HCT116 (cell line): ENCODE measurements around the gene RPL29. TPM values are rescaled to one million over a fixed set of nuclear protein-coding genes. Genes with fewer than 3 reads are reported as not detected.

Experiments
- ATAC-seq: fragments of 200-7000 bp; cut with Tn5 transposase; 2 replicates; pipeline ENCODE4 v1.9.1; 2020; ENCODE audit warnings: mild to moderate bottlenecking, moderate library complexity
- BruUV-seq: library from RNA; stranded (reverse); fragments of 400-500 nt; replicated peaks from 2 replicates; lab custom pipeline; 2021; lab: Mats Ljungman, UMichigan
- CTCF ChIA-PET: fragments of 300-600 bp; sonication (Branson Sonifier 250); formaldehyde crosslinking; loops from one replicate; lab custom pipeline; 2021; ENCODE audit warnings: antibody characterized with exemption; lab: Charles Lee
- POLR2A ChIA-PET: fragments of 300-600, 350-600 bp; sonication (Branson Sonifier 250); formaldehyde crosslinking; loops from one replicate; lab custom pipeline; 2021; ENCODE audit warnings: antibody characterized with exemption; lab: Charles Lee
- RAD21 ChIA-PET, 2 experiments: fragments of 300-600 bp; sonication (Branson Sonifier 250); formaldehyde crosslinking; loops; one replicate each; lab custom pipeline; 2023; ENCODE audit warnings: low total read pairs in 2 of 2; ENCODE audit not compliant: uncharacterized antibody in 2 of 2, unreplicated experiment in 2 of 2, low non-redundant PET in 1 of 2; lab: Charles Lee
- DNase-seq: peaks from one replicate; pipeline ENCODE4 v3.0.0-alpha.2; 2010; ENCODE audit warnings: low read depth, low spot score
- H2AFZ ChIP-seq: fragments of 200-600 bp; shearing (Covaris generic), sonication (generic); 2 replicates; pipeline ENCODE4 v1.6.1; 2017; ENCODE audit warnings: low read depth, mixed run types, mixed read lengths, antibody characterized with exemption, low read length; ENCODE audit not compliant: poor library complexity, severe bottlenecking
- H3K27ac ChIP-seq: 2 replicates; pipeline ENCODE4 v1.5.1; 2012; ENCODE audit warnings: low read depth, low read length
- H3K27me3 ChIP-seq: fragments of 200-600 bp; sonication (generic); 2 replicates; pipeline ENCODE4 v1.6.1; 2016; ENCODE audit warnings: mixed run types, low read length, mixed read lengths; ENCODE audit not compliant: insufficient read depth
- H3K36me3 ChIP-seq, 2 experiments: fragments of 200-500 bp in 1 of 2; fragments of 200-600 bp in 1 of 2; sonication (Bioruptor generic) in 1 of 2; sonication (generic) in 1 of 2; 2 replicates each; pipeline versions ENCODE4 v1.5.1 to v1.6.1; 2014 to 2016; ENCODE audit warnings: low read length in 2 of 2, inconsistent platforms in 1 of 2, mixed read lengths in 1 of 2, mixed run types in 1 of 2; ENCODE audit not compliant: insufficient read depth in 2 of 2, control insufficient read depth in 1 of 2
- H3K4me1 ChIP-seq, 2 experiments: fragments of 200-600 bp in 1 of 2; sonication (generic) in 1 of 2; 2 replicates each; pipeline versions ENCODE4 v1.5.1 to v1.6.1; 2012 to 2017; ENCODE audit warnings: low read length in 2 of 2, inconsistent platforms in 1 of 2, mild to moderate bottlenecking in 1 of 2, mixed read lengths in 1 of 2, mixed run types in 1 of 2, moderate library complexity in 1 of 2; ENCODE audit not compliant: insufficient read depth in 2 of 2, control insufficient read depth in 1 of 2
- H3K4me2 ChIP-seq: fragments of 200-600 bp; sonication (generic); 2 replicates; pipeline ENCODE4 v1.6.1; 2017; ENCODE audit warnings: mixed run types, low read length, mixed read lengths
- H3K4me3 ChIP-seq, 2 experiments: fragments of 200-600 bp in 1 of 2; sonication (generic) in 1 of 2; replicated peaks in 1 of 2; 2 replicates each; pipeline ENCODE4 v1.5.1; 2011 to 2016; ENCODE audit warnings: low read length in 2 of 2, control low read depth in 1 of 2, low read depth in 1 of 2, mild to moderate bottlenecking in 1 of 2, mixed read lengths in 1 of 2, mixed run types in 1 of 2
- H3K79me2 ChIP-seq: fragments of 200-600 bp; sonication (generic); 2 replicates; pipeline ENCODE4 v1.6.1; 2017; ENCODE audit warnings: mild to moderate bottlenecking, mixed run types, low read length, moderate library complexity, mixed read lengths; ENCODE audit not compliant: insufficient read depth
- H3K9ac ChIP-seq: fragments of 200-600 bp; sonication (generic); 2 replicates; pipeline ENCODE4 v1.6.1; 2016; ENCODE audit warnings: low read length, mixed read lengths
- H3K9me2 ChIP-seq: fragments of 200-600 bp; sonication (generic), shearing (Covaris generic); 2 replicates; pipeline ENCODE4 v1.6.1; 2017; ENCODE audit warnings: mixed run types, mild to moderate bottlenecking, moderate library complexity; ENCODE audit not compliant: insufficient read depth
- H3K9me3 ChIP-seq, 2 experiments: fragments of 200-500 bp in 1 of 2; fragments of 200-600 bp in 1 of 2; sonication (Bioruptor generic) in 1 of 2; sonication (generic) in 1 of 2; 2 replicates each; pipeline ENCODE4 v1.6.1; 2014 to 2017; ENCODE audit warnings: low read length in 2 of 2, mixed read lengths in 2 of 2, inconsistent platforms in 1 of 2, low read depth in 1 of 2, mild to moderate bottlenecking in 1 of 2, mixed run types in 1 of 2, moderate library complexity in 1 of 2; ENCODE audit not compliant: control insufficient read depth in 1 of 2, insufficient read depth in 1 of 2
- H4K20me1 ChIP-seq: fragments of 200-600 bp; sonication (generic), shearing (Covaris generic); 2 replicates; pipeline ENCODE4 v1.6.1; 2017; ENCODE audit warnings: mixed run types, mild to moderate bottlenecking, moderate library complexity; ENCODE audit not compliant: insufficient read depth
- ATF3 ChIP-seq: IDR thresholded peaks from 2 replicates; pipeline ENCODE4 v1.6.1; 2012
- CBX3 ChIP-seq: IDR thresholded peaks from 2 replicates; pipeline ENCODE4 v1.6.1; 2012; ENCODE audit warnings: low read depth
- CEBPB ChIP-seq: IDR thresholded peaks from 2 replicates; pipeline ENCODE4 v1.6.1; 2012; ENCODE audit warnings: low read depth
- CTCF ChIP-seq, 3 experiments: fragments of 200-600 bp in 1 of 3; sonication (generic) in 1 of 3; IDR thresholded peaks in 2 of 3; conservative IDR thresholded peaks in 1 of 3; 2 replicates each; pipeline ENCODE4 v1.5.1; 2012 to 2017; ENCODE audit warnings: low read depth in 2 of 3, low read length in 2 of 3, antibody characterized with exemption in 1 of 3, borderline replicate concordance in 1 of 3, control low read depth in 1 of 3, mild to moderate bottlenecking in 1 of 3, mixed read lengths in 1 of 3, mixed run types in 1 of 3, moderate library complexity in 1 of 3; ENCODE audit not compliant: insufficient read depth in 1 of 3
- ELF1 ChIP-seq: IDR thresholded peaks from 2 replicates; pipeline ENCODE4 v1.6.1; 2012; ENCODE audit warnings: low read depth, borderline replicate concordance
- FOSL1 ChIP-seq: IDR thresholded peaks from 2 replicates; pipeline ENCODE4 v1.6.1; 2012; ENCODE audit warnings: low read depth
- POLR2A ChIP-seq: IDR thresholded peaks from 2 replicates; pipeline ENCODE4 v1.7.0; 2011; ENCODE audit warnings: borderline replicate concordance; ENCODE audit not compliant: insufficient read depth, insufficient read length; ENCODE audit errors: extremely low read depth
- POLR2AphosphoS5 ChIP-seq: IDR thresholded peaks from 2 replicates; pipeline ENCODE4 v1.6.1; 2011; ENCODE audit warnings: mild to moderate bottlenecking, low read depth, low read length, moderate library complexity
- SP1 ChIP-seq: IDR thresholded peaks from 2 replicates; pipeline ENCODE4 v1.6.1; 2012; ENCODE audit warnings: low read depth
- TCF7L2 ChIP-seq: IDR thresholded peaks from 2 replicates; pipeline ENCODE4 v1.7.0; 2011; ENCODE audit warnings: borderline replicate concordance, inconsistent platforms; ENCODE audit not compliant: insufficient read depth, insufficient read length; ENCODE audit errors: extremely low read depth
- ZFX ChIP-seq: fragments of 450-650 bp; IDR thresholded peaks from 2 replicates; pipeline ENCODE4 v1.6.1; 2017
- ZNF274 ChIP-seq: fragments of 200-500 bp; sonication (Bioruptor generic); IDR thresholded peaks from 2 replicates; pipeline ENCODE4 v1.6.1; 2014; ENCODE audit warnings: mild to moderate bottlenecking, low read depth, low read length, inconsistent platforms
- intact Hi-C: fragments of 100-400 bp; cut with micrococcal nuclease; formaldehyde crosslinking; loops from 2 replicates; pipeline ENCODE4 v1.10.0; 2022
- total RNA-seq: library from RNA; stranded (reverse); gene quantifications from one replicate; pipeline ENCODE4 v1.2.1, GENCODE V29; 2021; ENCODE audit not compliant: unreplicated experiment
- TF ChIP-seq, protein P1 (sequence below): IDR thresholded peaks from 2 replicates; pipeline ENCODE4 v1.6.1; 2012; ENCODE audit warnings: low read depth

Gene RPL29
- total RNA-seq, 1 experiment from 2014 or later = 1,880 TPM

- DNase-seq (no peak), ATAC-seq (no peak)
- no peaks in the 10 kb centered on the region for H3K4me1 ChIP-seq
- no peak overlapping the region for H2AFZ ChIP-seq
- H3K36me3 ChIP-seq = 0 out of 4 replicates have a peak, but pooled peaks cover 0 to 3% of the 10 kb centered on the region in 2 experiments
- H3K4me2 ChIP-seq = no peak overlapping the region
- no peak for TF ChIP-seq POLR2A
- no peak for TF ChIP-seq ZFX
- TF ChIP-seq CBX3 = no peak
- no peak for TF ChIP-seq ELF1
- TF ChIP-seq CTCF (IDR thresholded peaks at IDR 0.05 in 2 of 3, conservative IDR thresholded peaks at IDR 0.05 in 1 of 3; ENCODE audit: borderline replicate concordance in 1 of 3, insufficient read depth in 1 of 3, low read depth in 2 of 3, low read length in 2 of 3) = no peak
- no peak for TF ChIP-seq ZNF274
- no peak for TF ChIP-seq SP1
- no peak for TF ChIP-seq TCF7L2
- TF ChIP-seq ATF3 = no peak
- no peak for TF ChIP-seq FOSL1
- no peak for TF ChIP-seq CEBPB
- TF ChIP-seq POLR2AphosphoS5 = no peak
- TF ChIP-seq, protein P1, sequence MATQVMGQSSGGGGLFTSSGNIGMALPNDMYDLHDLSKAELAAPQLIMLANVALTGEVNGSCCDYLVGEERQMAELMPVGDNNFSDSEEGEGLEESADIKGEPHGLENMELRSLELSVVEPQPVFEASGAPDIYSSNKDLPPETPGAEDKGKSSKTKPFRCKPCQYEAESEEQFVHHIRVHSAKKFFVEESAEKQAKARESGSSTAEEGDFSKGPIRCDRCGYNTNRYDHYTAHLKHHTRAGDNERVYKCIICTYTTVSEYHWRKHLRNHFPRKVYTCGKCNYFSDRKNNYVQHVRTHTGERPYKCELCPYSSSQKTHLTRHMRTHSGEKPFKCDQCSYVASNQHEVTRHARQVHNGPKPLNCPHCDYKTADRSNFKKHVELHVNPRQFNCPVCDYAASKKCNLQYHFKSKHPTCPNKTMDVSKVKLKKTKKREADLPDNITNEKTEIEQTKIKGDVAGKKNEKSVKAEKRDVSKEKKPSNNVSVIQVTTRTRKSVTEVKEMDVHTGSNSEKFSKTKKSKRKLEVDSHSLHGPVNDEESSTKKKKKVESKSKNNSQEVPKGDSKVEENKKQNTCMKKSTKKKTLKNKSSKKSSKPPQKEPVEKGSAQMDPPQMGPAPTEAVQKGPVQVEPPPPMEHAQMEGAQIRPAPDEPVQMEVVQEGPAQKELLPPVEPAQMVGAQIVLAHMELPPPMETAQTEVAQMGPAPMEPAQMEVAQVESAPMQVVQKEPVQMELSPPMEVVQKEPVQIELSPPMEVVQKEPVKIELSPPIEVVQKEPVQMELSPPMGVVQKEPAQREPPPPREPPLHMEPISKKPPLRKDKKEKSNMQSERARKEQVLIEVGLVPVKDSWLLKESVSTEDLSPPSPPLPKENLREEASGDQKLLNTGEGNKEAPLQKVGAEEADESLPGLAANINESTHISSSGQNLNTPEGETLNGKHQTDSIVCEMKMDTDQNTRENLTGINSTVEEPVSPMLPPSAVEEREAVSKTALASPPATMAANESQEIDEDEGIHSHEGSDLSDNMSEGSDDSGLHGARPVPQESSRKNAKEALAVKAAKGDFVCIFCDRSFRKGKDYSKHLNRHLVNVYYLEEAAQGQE = no peak
- CTCF ChIA-PET = no interaction called here
- H3K9ac ChIP-seq = no peak overlapping the region
- RAD21 ChIA-PET = no interaction called here
- H3K9me3 ChIP-seq = no peaks in the 10 kb centered on the region
- POLR2A ChIA-PET = no interaction called here
- no peaks in the 10 kb centered on the region for H3K27me3 ChIP-seq
- no peaks in the 10 kb centered on the region for H3K9me2 ChIP-seq
- intact Hi-C loops = no loop called here
- H3K79me2 ChIP-seq = no peaks in the 10 kb centered on the region
- H3K27ac ChIP-seq = no peak overlapping the region
- H4K20me1 ChIP-seq = no peaks in the 10 kb centered on the region
- H3K4me3 ChIP-seq = no peak overlapping the region
- no TSS peak for BruUV-seq
Observed at GRCh38 chr3:51954713-51955112, 41.0 kb downstream of the RPL29 start.
